Measurements from ENCODE around the gene PSMD1.

DNA sequence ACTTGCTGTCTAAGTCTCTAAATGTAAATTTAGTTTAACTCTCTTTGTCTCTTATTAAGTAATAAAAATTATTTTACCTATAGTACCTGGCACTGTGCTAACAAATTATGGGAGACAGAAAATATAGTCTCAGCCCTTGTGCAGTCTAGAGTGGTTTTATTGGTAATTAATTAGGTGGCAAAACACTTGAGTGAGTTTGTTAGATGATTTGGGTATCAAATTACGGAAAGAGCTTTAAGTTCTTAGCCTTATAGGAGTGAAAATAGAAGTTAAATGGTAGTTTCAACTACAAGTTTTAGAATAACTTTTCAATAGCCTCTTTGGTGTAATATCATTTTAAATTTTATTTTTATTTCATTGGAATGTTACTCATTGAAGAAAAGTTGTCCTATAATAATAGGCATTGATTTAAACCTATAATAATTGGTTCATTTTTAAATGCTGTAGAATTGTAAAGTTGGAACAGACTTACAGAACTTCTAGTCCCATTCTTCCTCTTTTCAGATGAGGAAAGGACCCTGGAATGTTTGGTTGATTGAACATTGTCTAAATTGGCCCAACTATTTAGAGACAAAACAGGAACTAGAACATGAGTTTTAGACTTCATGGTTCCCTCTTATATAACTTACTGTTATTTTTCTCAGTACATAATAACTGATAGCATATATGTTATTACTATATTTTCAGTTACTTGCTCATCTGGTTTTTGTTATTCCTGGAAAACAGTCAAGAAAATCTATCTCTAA, 78.4 kb downstream of the PSMD1 start:
- TF ChIP-seq, protein P1, sequence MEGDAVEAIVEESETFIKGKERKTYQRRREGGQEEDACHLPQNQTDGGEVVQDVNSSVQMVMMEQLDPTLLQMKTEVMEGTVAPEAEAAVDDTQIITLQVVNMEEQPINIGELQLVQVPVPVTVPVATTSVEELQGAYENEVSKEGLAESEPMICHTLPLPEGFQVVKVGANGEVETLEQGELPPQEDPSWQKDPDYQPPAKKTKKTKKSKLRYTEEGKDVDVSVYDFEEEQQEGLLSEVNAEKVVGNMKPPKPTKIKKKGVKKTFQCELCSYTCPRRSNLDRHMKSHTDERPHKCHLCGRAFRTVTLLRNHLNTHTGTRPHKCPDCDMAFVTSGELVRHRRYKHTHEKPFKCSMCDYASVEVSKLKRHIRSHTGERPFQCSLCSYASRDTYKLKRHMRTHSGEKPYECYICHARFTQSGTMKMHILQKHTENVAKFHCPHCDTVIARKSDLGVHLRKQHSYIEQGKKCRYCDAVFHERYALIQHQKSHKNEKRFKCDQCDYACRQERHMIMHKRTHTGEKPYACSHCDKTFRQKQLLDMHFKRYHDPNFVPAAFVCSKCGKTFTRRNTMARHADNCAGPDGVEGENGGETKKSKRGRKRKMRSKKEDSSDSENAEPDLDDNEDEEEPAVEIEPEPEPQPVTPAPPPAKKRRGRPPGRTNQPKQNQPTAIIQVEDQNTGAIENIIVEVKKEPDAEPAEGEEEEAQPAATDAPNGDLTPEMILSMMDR (conservative IDR thresholded peaks at IDR 0.05), result no peak
- no peak for TF ChIP-seq ZFX (IDR thresholded peaks at IDR 0.05)

All from C4-2B (cell line).